ENCODE results near the gene ANKRD29. TPM values are rescaled to one million over a fixed set of nuclear protein-coding genes. Genes with fewer than 3 reads are reported as not detected.

The ANKRD29 gene
- total RNA-seq, 1 experiment from 2014 or later: 6.9 TPM

- H3K27ac Mint-ChIP-seq (ENCODE audit: unreplicated experiment): no peak overlapping the region
- peaks cover 8% of the 10 kb centered on the region for H3K27me3 Mint-ChIP-seq (ENCODE audit: unreplicated experiment)
- no peak overlapping the region for H3K4me3 Mint-ChIP-seq (ENCODE audit: low read depth, unreplicated experiment)
- CTCF ChIA-PET: interaction anchor here (0.9 to 1.2 kb wide), 2 partner anchors 24 to 35 kb away, joined by 3 read pairs; no protein-coding TSS in a partner anchor
- intact Hi-C loops (cut with micrococcal nuclease; ENCODE audit: unreplicated experiment): no loop called here
- peaks cover 10% of the 10 kb centered on the region for H3K36me3 Mint-ChIP-seq (ENCODE audit: insufficient read depth, unreplicated experiment)
- TF ChIP-seq CTCF (IDR thresholded peaks at IDR 0.05; ENCODE audit: unreplicated experiment): no peak
- no peak for DNase-seq
- no peaks in the 10 kb centered on the region for H3K9me3 Mint-ChIP-seq (ENCODE audit: low read depth, unreplicated experiment)
- peaks cover 9% of the 10 kb centered on the region for H3K4me1 Mint-ChIP-seq (ENCODE audit: low read depth, unreplicated experiment)
- BruUV-seq (replicated peaks): no TSS peak
These were observed 2.0 kb upstream of the ANKRD29 start for GRCh38 chr18:23664674-23665073.

DNA sequence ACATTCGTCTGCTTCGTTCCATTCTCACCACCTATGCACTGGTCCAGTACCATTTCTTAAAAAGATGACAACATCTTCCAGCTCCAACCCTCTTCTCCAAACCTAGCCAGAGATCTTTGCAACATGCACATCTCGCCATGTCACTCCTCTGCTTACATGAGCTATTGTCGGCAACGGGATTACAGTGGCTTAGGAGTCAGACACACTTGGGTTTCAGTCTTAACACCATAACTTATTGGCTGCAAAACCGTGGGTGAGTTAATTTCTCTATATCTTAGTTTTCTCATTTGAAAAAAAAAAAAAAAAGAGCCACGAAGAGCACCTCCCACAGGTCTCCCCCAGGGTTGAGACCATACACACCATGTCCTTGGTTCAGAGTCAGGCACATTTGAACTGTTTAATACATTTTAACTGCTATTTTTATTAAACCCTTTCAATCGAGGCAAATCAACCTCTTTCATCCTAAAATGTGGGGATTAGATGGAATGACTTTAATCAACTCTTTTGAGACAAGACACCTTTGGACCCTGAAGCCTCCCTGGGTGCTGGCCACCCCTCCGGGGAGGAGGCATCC lies 889 bp downstream of the ANKRD29 start:
- Mint-ChIP-seq H3K27ac (ENCODE audit: unreplicated experiment) (no peak overlapping the region), H3K4me1 (ENCODE audit: low read depth, unreplicated experiment) (peaks cover 18% of the 10 kb centered on the region), H3K9me3 (ENCODE audit: low read depth, unreplicated experiment) (no peaks in the 10 kb centered on the region), H3K27me3 (ENCODE audit: unreplicated experiment) (peaks cover 22% of the 10 kb centered on the region), H3K36me3 (ENCODE audit: insufficient read depth, unreplicated experiment) (peaks cover 10% of the 10 kb centered on the region), H3K4me3 (ENCODE audit: low read depth, unreplicated experiment) (peak overlapping the region; percentile 79)
- no peak for DNase-seq
- TF ChIP-seq CTCF (IDR thresholded peaks at IDR 0.05; ENCODE audit: unreplicated experiment): no peak
- intact Hi-C loops (cut with micrococcal nuclease; ENCODE audit: unreplicated experiment): loop anchor here (2.0 kb wide), 1 partner anchor 33 kb away; no protein-coding TSS in a partner anchor
- BruUV-seq (replicated peaks): no TSS peak
- CTCF ChIA-PET: interaction anchor here (0.7 to 1.3 kb wide), 2 partner anchors 34 to 45 kb away, joined by 3 read pairs; no protein-coding TSS in a partner anchor

DNA sequence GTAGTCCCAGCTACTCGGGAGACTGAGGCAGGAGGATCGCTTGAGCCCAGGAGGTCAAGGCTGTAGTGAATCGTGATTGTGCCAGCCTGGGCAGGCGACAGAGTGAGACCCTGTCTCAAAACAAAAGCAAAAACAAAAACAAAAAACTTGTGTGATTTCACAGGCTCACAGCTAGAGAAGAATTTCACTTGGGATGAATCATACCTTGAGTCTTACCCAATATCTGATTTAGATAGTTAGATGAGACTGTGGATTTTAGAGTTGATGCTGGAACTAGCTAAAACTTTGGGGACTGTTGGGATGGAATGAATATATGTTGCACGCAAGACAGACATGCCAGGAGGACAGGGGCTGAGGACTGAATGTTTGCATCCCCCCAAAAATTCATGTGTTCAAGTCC lies 4.4 kb downstream of the ANKRD29 start:
- no peak for TF ChIP-seq CTCF (IDR thresholded peaks at IDR 0.05; ENCODE audit: unreplicated experiment)
- Mint-ChIP-seq H3K4me1 (ENCODE audit: low read depth, unreplicated experiment) (peaks cover 16% of the 10 kb centered on the region), H3K9me3 (ENCODE audit: low read depth, unreplicated experiment) (no peaks in the 10 kb centered on the region), H3K27ac (ENCODE audit: unreplicated experiment) (no peak overlapping the region), H3K4me3 (ENCODE audit: low read depth, unreplicated experiment) (no peak overlapping the region), H3K36me3 (ENCODE audit: insufficient read depth, unreplicated experiment) (peaks cover 7% of the 10 kb centered on the region), H3K27me3 (ENCODE audit: unreplicated experiment) (peaks cover 22% of the 10 kb centered on the region)
- intact Hi-C loops (cut with micrococcal nuclease; ENCODE audit: unreplicated experiment): no loop called here
- CTCF ChIA-PET: no interaction called here
- BruUV-seq (replicated peaks): no TSS peak
- no peak for DNase-seq

- Mint-ChIP-seq H3K27ac (ENCODE audit: unreplicated experiment) (no peak overlapping the region), H3K27me3 (ENCODE audit: unreplicated experiment) (peaks cover 2% of the 10 kb centered on the region), H3K4me3 (ENCODE audit: low read depth, unreplicated experiment) (no peak overlapping the region), H3K9me3 (ENCODE audit: low read depth, unreplicated experiment) (no peaks in the 10 kb centered on the region), H3K36me3 (ENCODE audit: insufficient read depth, unreplicated experiment) (no peaks in the 10 kb centered on the region), H3K4me1 (ENCODE audit: low read depth, unreplicated experiment) (peaks cover 45% of the 10 kb centered on the region)
- intact Hi-C loops (cut with micrococcal nuclease; ENCODE audit: unreplicated experiment): no loop called here
- no peak for TF ChIP-seq CTCF (IDR thresholded peaks at IDR 0.05; ENCODE audit: unreplicated experiment)
- no peak for DNase-seq
- CTCF ChIA-PET: interaction anchor here (1.2 to 1.8 kb wide), 2 partner anchors 34 to 51 kb away, joined by 3 to 7 read pairs; no protein-coding TSS in a partner anchor
- no TSS peak for BruUV-seq (replicated peaks)
These were observed 10.5 kb downstream of the ANKRD29 start for GRCh38 chr18:23652232-23652631.

Data from Calu3 (cell line).